ENCODE results near the gene PPM1K. TPM values are rescaled to one million over a fixed set of nuclear protein-coding genes. Genes with fewer than 3 reads are reported as not detected.

Gene PPM1K
- total RNA-seq, 1 experiment from 2014 or later, result 4.2 TPM

GRCh38 chr4:88211473-88212252, 72.7 kb downstream of the PPM1K start:
- no peak overlapping the region for H3K4me2 ChIP-seq (ENCODE audit: low read length)
- intact Hi-C loops (cut with micrococcal nuclease), result loop anchor here (1.0 to 10.0 kb wide), 5 partner anchors 156 to 1317 kb away; partner anchors contain the start of gene C4orf36
- peak overlapping the region; percentile 67 for H2AFZ ChIP-seq (ENCODE audit: low read depth, low read length, poor library complexity, severe bottlenecking)
- no peaks in the 10 kb centered on the region for H3K79me2 ChIP-seq (ENCODE audit: insufficient read depth, low read length)
- peak; percentile 45 to 87 (median 80); a peak in 5 of 6 replicates for TF ChIP-seq CTCF (IDR thresholded peaks at IDR 0.05 in 2 of 3, conservative IDR thresholded peaks at IDR 0.05 in 1 of 3; ENCODE audit: borderline replicate concordance in 1 of 3, insufficient read depth in 1 of 3, low read depth in 2 of 3, low read length in 2 of 3)
- no peak for TF ChIP-seq SP1 (IDR thresholded peaks at IDR 0.05; ENCODE audit: low read depth)
- peak; percentile 94 for TF ChIP-seq RAD21 (IDR thresholded peaks at IDR 0.05; ENCODE audit: low read depth)
- BruUV-seq (replicated peaks), result no TSS peak
- H3K4me1 ChIP-seq (ENCODE audit: control insufficient read depth in 1 of 2, insufficient read depth in 2 of 2, low read length in 2 of 2), result peaks cover 0 to 2% of the 10 kb centered on the region in 2 experiments; a peak in 1 of 4 replicates
- H3K4me3 ChIP-seq (replicated peaks in 1 of 2; ENCODE audit: low read depth in 1 of 2, low read length in 2 of 2), result no peak overlapping the region
- H3K9me2 ChIP-seq (ENCODE audit: insufficient read depth), result no peaks in the 10 kb centered on the region
- ChIA-PET CTCF (interaction anchor here (0.6 to 6.0 kb wide), 22 partner anchors 9 to 373 kb away, joined by 3 to 74 read pairs (median 4); partner anchors contain the start of gene SPP1), POLR2A (no interaction called here), RAD21 (ENCODE audit: low non-redundant PET in 1 of 2, low total read pairs in 2 of 2, uncharacterized antibody in 2 of 2, unreplicated experiment in 2 of 2) (interaction anchor here (0.7 to 2.5 kb wide), 9 partner anchors 152 to 359 kb away, joined by 3 to 17 read pairs (median 5); partner anchors contain the start of gene HERC5 (in 1 of the 2))
- H3K9ac ChIP-seq (ENCODE audit: low read length), result no peak overlapping the region
- H4K20me1 ChIP-seq (ENCODE audit: insufficient read depth), result no peaks in the 10 kb centered on the region
- ATAC-seq (peak; percentile 83), DNase-seq (ENCODE audit: low read depth, low spot score) (peak; percentile 47)
- no peaks in the 10 kb centered on the region for H3K27me3 ChIP-seq (ENCODE audit: insufficient read depth, low read length)
- no peak overlapping the region for H3K27ac ChIP-seq (ENCODE audit: low read depth, low read length)
- no peaks in the 10 kb centered on the region for H3K36me3 ChIP-seq (ENCODE audit: control insufficient read depth in 1 of 2, insufficient read depth in 2 of 2, low read length in 2 of 2)
- no peaks in the 10 kb centered on the region for H3K9me3 ChIP-seq (ENCODE audit: control insufficient read depth in 1 of 2, insufficient read depth in 1 of 2, low read depth in 1 of 2, low read length in 2 of 2)

- H3K9me3 ChIP-seq (ENCODE audit: control insufficient read depth in 1 of 2, insufficient read depth in 1 of 2, low read depth in 1 of 2, low read length in 2 of 2), result no peaks in the 10 kb centered on the region
- no peak overlapping the region for H3K9ac ChIP-seq (ENCODE audit: low read length)
- H3K4me3 ChIP-seq (replicated peaks in 1 of 2; ENCODE audit: low read depth in 1 of 2, low read length in 2 of 2), result no peak overlapping the region
- POLR2A ChIA-PET, result no interaction called here
- CTCF ChIA-PET, result interaction anchor here (1.4 to 2.0 kb wide), 2 partner anchors 175 to 355 kb away, joined by 4 to 12 read pairs; no protein-coding TSS in a partner anchor
- H3K4me2 ChIP-seq (ENCODE audit: low read length), result no peak overlapping the region
- no peaks in the 10 kb centered on the region for H3K36me3 ChIP-seq (ENCODE audit: control insufficient read depth in 1 of 2, insufficient read depth in 2 of 2, low read length in 2 of 2)
- TF ChIP-seq CTCF (IDR thresholded peaks at IDR 0.05 in 2 of 3, conservative IDR thresholded peaks at IDR 0.05 in 1 of 3; ENCODE audit: borderline replicate concordance in 1 of 3, insufficient read depth in 1 of 3, low read depth in 2 of 3, low read length in 2 of 3) (no peak), ELF1 (IDR thresholded peaks at IDR 0.05; ENCODE audit: borderline replicate concordance, low read depth) (no peak), ZBTB33 (IDR thresholded peaks at IDR 0.05; ENCODE audit: extremely low read depth, insufficient replicate concordance, low read length) (no peak), POLR2A (IDR thresholded peaks at IDR 0.05; ENCODE audit: borderline replicate concordance, extremely low read depth, insufficient read depth, insufficient read length) (no peak), ZFX (IDR thresholded peaks at IDR 0.05) (no peak), EZH2 (IDR thresholded peaks at IDR 0.05) (no peak)
- TF ChIP-seq, protein P1, sequence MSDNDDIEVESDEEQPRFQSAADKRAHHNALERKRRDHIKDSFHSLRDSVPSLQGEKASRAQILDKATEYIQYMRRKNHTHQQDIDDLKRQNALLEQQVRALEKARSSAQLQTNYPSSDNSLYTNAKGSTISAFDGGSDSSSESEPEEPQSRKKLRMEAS (IDR thresholded peaks at IDR 0.05), result no peak
- H4K20me1 ChIP-seq (ENCODE audit: insufficient read depth), result no peaks in the 10 kb centered on the region
- no peaks in the 10 kb centered on the region for H3K9me2 ChIP-seq (ENCODE audit: insufficient read depth)
- no peaks in the 10 kb centered on the region for H3K27me3 ChIP-seq (ENCODE audit: insufficient read depth, low read length)
- no peak overlapping the region for H2AFZ ChIP-seq (ENCODE audit: low read depth, low read length, poor library complexity, severe bottlenecking)
- ATAC-seq, result no peak
- peaks cover 0 to 2% of the 10 kb centered on the region in 2 experiments; a peak in 1 of 4 replicates for H3K4me1 ChIP-seq (ENCODE audit: control insufficient read depth in 1 of 2, insufficient read depth in 2 of 2, low read length in 2 of 2)
- H3K79me2 ChIP-seq (ENCODE audit: insufficient read depth, low read length), result no peaks in the 10 kb centered on the region
- no peak overlapping the region for H3K27ac ChIP-seq (ENCODE audit: low read depth, low read length)
- no peak for DNase-seq (ENCODE audit: low read depth, low spot score)
- intact Hi-C loops (cut with micrococcal nuclease), result loop anchor here (10.0 kb wide), 1 partner anchor 843 kb away; no protein-coding TSS in a partner anchor
- RAD21 ChIA-PET (ENCODE audit: low non-redundant PET in 1 of 2, low total read pairs in 2 of 2, uncharacterized antibody in 2 of 2, unreplicated experiment in 2 of 2), result no interaction called here
- BruUV-seq (replicated peaks), result no TSS peak
These were observed 76.2 kb downstream of the PPM1K start for GRCh38 chr4:88208156-88208555.

All from HCT116 (cell line).